Breast epithelium (tissue), 4 donors: Measurements from ENCODE around the gene TMEM164. TPM values are rescaled to one million over a fixed set of nuclear protein-coding genes. Genes with fewer than 3 reads are reported as not detected.
A peak's percentile ranks its signal among the peaks of the same experiment; 100 is the strongest.

Experiments used
- DNase-seq, 2 donors: peaks; one replicate each; pipeline ENCODE4 v3.0.0-alpha.2; 2019; ENCODE audit warnings: low spot score in 2 of 2
- H3K27ac ChIP-seq, 2 donors: fragments of 200-600 bp; sonication (generic) in 1 of 2; one replicate each; pipeline ENCODE4 v1.5.1; 2016 to 2019; ENCODE audit warnings: mild to moderate bottlenecking in 1 of 2
- H3K27me3 ChIP-seq, 2 donors: fragments of 200-600 bp; sonication (generic) in 1 of 2; one replicate each; pipeline versions ENCODE4 v1.5.1 to v1.6.0; 2017 to 2019; ENCODE audit warnings: control low read depth in 1 of 2, mild to moderate bottlenecking in 1 of 2
- H3K36me3 ChIP-seq: fragments of 200-600 bp; one replicate; pipeline ENCODE4 v1.5.1; 2019
- H3K4me1 ChIP-seq, 2 donors: fragments of 200-600 bp; sonication (generic); one replicate each; pipeline ENCODE4 v1.5.1; 2016 to 2019; ENCODE audit warnings: control low read depth in 1 of 2
- H3K4me3 ChIP-seq, 3 donors: fragments of 200-600 bp; sonication (generic); 1 replicate in 2 of 3; 2 replicates in 1 of 3; pipeline ENCODE4 v1.5.1; 2016 to 2019; ENCODE audit warnings: mild to moderate bottlenecking in 3 of 3, moderate library complexity in 2 of 3
- H3K9me3 ChIP-seq, 2 donors: fragments of 200-600 bp; sonication (generic) in 1 of 2; one replicate each; pipeline ENCODE4 v1.5.1; 2016 to 2019; ENCODE audit warnings: control low read depth in 1 of 2
- CTCF ChIP-seq, 3 donors: fragments of 450-650 bp; IDR thresholded peaks; one replicate each; pipeline ENCODE4 v1.5.1; 2016 to 2017; ENCODE audit warnings: antibody characterized with exemption in 3 of 3, mild to moderate bottlenecking in 3 of 3, moderate library complexity in 3 of 3
- POLR2A ChIP-seq: fragments of 450-650 bp; IDR thresholded peaks from one replicate; pipeline ENCODE4 v1.6.1; 2016; ENCODE audit warnings: antibody characterized with exemption, mild to moderate bottlenecking, moderate library complexity
- POLR2AphosphoS5 ChIP-seq, 3 donors: sonication (generic); formaldehyde crosslinking; IDR thresholded peaks; one replicate each; pipeline ENCODE4 v1.6.1; 2017; ENCODE audit warnings: antibody characterized with exemption in 3 of 3
- intact Hi-C: fragments of 100-400 bp; cut with DNase I; formaldehyde crosslinking; loops from one replicate; pipeline ENCODE4 v1.15.1; 2023; ENCODE audit warnings: low total_unique reads
- total RNA-seq, 3 donors: library from RNA; depleted of rRNA; stranded (reverse); fragments of >200 nt; gene quantifications; one replicate each; pipeline ENCODE4 v1.1.0, GENCODE V29; 2016

Gene TMEM164
- total RNA-seq: 10 to 100 TPM; 35.7 to 58.7 (median 56.5) TPM

GRCh38 chrX:110002300-110003166 is at the start of gene TMEM164:
Gene TMEM164 (plus strand): TSS chrX:110003114. CDS start chrX:110003775, 661 bp downstream.
- no peaks in the 10 kb centered on the region for H3K9me3 ChIP-seq
- peak within 1 kb of the TSS; percentile 85 to 95 for H3K27ac ChIP-seq
- no peak for TF ChIP-seq POLR2AphosphoS5 (IDR thresholded peaks at IDR 0.05)
- peak in 1 of 3 donors; percentile 13 for TF ChIP-seq CTCF (IDR thresholded peaks at IDR 0.05)
- no peaks in the 10 kb centered on the region for H3K36me3 ChIP-seq
- peaks cover 0 to 49% of the 10 kb centered on the region in 2 donors for H3K27me3 ChIP-seq
- H3K4me3 ChIP-seq: peak within 1 kb of the TSS; percentile 57 to 73 (median 65)
- intact Hi-C loops: no loop called here
- no peaks in the 10 kb centered on the region for H3K4me1 ChIP-seq
- peak; percentile 56 to 74 for DNase-seq

- DNase-seq: no peak
- Histone ChIP-seq H3K27ac (no peak overlapping the region), H3K36me3 (no peaks in the 10 kb centered on the region), H3K27me3 (peaks cover 0 to 34% of the 10 kb centered on the region in 2 donors), H3K9me3 (no peaks in the 10 kb centered on the region), H3K4me3 (no peak overlapping the region), H3K4me1 (no peaks in the 10 kb centered on the region)
- intact Hi-C loops: no loop called here
- TF ChIP-seq CTCF (IDR thresholded peaks at IDR 0.05) (no peak), POLR2A (no peak), POLR2AphosphoS5 (IDR thresholded peaks at IDR 0.05) (no peak)
These were observed 48.6 kb upstream of the TMEM164 start for GRCh38 chrX:109954333-109954732.

GRCh38 chrX:109954955-109955354 is 48.0 kb upstream of the TMEM164 start:
- DNase-seq: no peak
- intact Hi-C loops: no loop called here
- no peaks in the 10 kb centered on the region for H3K4me1 ChIP-seq
- no peak overlapping the region for H3K27ac ChIP-seq
- H3K27me3 ChIP-seq: peaks cover 0 to 39% of the 10 kb centered on the region in 2 donors
- TF ChIP-seq POLR2A (no peak), CTCF (IDR thresholded peaks at IDR 0.05) (no peak), POLR2AphosphoS5 (IDR thresholded peaks at IDR 0.05) (no peak)
- no peak overlapping the region for H3K4me3 ChIP-seq
- no peaks in the 10 kb centered on the region for H3K36me3 ChIP-seq
- no peaks in the 10 kb centered on the region for H3K9me3 ChIP-seq

- DNase-seq: no peak
- no peak overlapping the region for H3K27ac ChIP-seq
- H3K9me3 ChIP-seq: no peaks in the 10 kb centered on the region
- H3K4me3 ChIP-seq: no peak overlapping the region
- H3K27me3 ChIP-seq: peaks cover 0 to 38% of the 10 kb centered on the region in 2 donors
- intact Hi-C loops: no loop called here
- TF ChIP-seq CTCF (IDR thresholded peaks at IDR 0.05) (no peak), POLR2AphosphoS5 (IDR thresholded peaks at IDR 0.05) (no peak), POLR2A (no peak)
- H3K36me3 ChIP-seq: no peaks in the 10 kb centered on the region
- H3K4me1 ChIP-seq: no peaks in the 10 kb centered on the region
These were observed 44.6 kb upstream of the TMEM164 start for GRCh38 chrX:109958266-109958665.

GRCh38 chrX:109959356-109959871 is 43.5 kb upstream of the TMEM164 start:
- Histone ChIP-seq H3K27ac (no peak overlapping the region), H3K36me3 (no peaks in the 10 kb centered on the region), H3K4me3 (no peak overlapping the region), H3K4me1 (no peaks in the 10 kb centered on the region), H3K9me3 (no peaks in the 10 kb centered on the region), H3K27me3 (peaks cover 0 to 48% of the 10 kb centered on the region in 2 donors)
- TF ChIP-seq POLR2AphosphoS5 (IDR thresholded peaks at IDR 0.05): no peak
- no peak for TF ChIP-seq POLR2A
- no peak for TF ChIP-seq CTCF (IDR thresholded peaks at IDR 0.05)
- DNase-seq: no peak
- intact Hi-C loops: no loop called here
